Measurements from ENCODE around the gene ITIH5.

The ITIH5 gene

DNA sequence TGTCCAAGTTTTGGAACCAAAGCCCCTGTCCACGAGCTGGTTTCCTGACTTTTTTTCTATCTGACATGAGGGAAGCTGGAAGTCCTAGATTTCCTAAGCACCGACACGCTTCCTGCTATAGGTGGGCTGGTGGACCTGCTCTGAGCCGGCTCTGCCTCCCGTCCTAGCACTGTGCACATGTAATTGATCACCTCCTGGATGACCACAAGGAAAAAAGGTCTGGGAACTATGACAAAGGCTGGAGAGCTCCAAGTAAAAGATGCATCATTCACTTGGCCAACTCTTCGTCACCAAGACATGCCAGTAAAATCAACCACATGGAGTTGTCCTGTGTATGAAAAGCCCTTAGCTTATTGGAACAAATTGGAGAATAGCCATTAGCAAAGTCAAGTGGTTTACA is 104.8 kb downstream of the ITIH5 start:
- Histone ChIP-seq H3K9me2 (replicated peaks; ENCODE audit: insufficient read depth, low read length) (no peaks in the 10 kb centered on the region), H3K4me2 (ENCODE audit: low read depth, low read length) (no peak overlapping the region), H3K9ac (ENCODE audit: low read length) (no peak overlapping the region), H3K27me3 (replicated peaks; ENCODE audit: insufficient read depth, low read length) (no peaks in the 10 kb centered on the region), H4K20me1 (ENCODE audit: insufficient read depth, low read length) (no peaks in the 10 kb centered on the region), H3K27ac (ENCODE audit: low read length) (no peak overlapping the region), H3K4me3 (ENCODE audit: low read length) (no peak overlapping the region), H3K9me3 (replicated peaks; ENCODE audit: insufficient read depth, low read length) (no peaks in the 10 kb centered on the region), H3K36me3 (replicated peaks; ENCODE audit: insufficient read depth, low read length) (no peaks in the 10 kb centered on the region), H2AFZ (ENCODE audit: low read length) (no peak overlapping the region), H3K4me1 (ENCODE audit: low read length) (no peaks in the 10 kb centered on the region), H3K79me2 (ENCODE audit: low read length) (no peaks in the 10 kb centered on the region), H3F3A (ENCODE audit: insufficient read depth, low read length) (no peaks in the 10 kb centered on the region)
- no peak for DNase-seq
- TF ChIP-seq, protein P1, sequence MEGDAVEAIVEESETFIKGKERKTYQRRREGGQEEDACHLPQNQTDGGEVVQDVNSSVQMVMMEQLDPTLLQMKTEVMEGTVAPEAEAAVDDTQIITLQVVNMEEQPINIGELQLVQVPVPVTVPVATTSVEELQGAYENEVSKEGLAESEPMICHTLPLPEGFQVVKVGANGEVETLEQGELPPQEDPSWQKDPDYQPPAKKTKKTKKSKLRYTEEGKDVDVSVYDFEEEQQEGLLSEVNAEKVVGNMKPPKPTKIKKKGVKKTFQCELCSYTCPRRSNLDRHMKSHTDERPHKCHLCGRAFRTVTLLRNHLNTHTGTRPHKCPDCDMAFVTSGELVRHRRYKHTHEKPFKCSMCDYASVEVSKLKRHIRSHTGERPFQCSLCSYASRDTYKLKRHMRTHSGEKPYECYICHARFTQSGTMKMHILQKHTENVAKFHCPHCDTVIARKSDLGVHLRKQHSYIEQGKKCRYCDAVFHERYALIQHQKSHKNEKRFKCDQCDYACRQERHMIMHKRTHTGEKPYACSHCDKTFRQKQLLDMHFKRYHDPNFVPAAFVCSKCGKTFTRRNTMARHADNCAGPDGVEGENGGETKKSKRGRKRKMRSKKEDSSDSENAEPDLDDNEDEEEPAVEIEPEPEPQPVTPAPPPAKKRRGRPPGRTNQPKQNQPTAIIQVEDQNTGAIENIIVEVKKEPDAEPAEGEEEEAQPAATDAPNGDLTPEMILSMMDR (IDR thresholded peaks at IDR 0.05; ENCODE audit: low read length): no peak
- TF ChIP-seq EZH2 (optimal IDR thresholded peaks at IDR 0.05; ENCODE audit: low read depth, low read length) (no peak), EZH2phosphoT487 (IDR thresholded peaks at IDR 0.05; ENCODE audit: low read length) (no peak)

DNA sequence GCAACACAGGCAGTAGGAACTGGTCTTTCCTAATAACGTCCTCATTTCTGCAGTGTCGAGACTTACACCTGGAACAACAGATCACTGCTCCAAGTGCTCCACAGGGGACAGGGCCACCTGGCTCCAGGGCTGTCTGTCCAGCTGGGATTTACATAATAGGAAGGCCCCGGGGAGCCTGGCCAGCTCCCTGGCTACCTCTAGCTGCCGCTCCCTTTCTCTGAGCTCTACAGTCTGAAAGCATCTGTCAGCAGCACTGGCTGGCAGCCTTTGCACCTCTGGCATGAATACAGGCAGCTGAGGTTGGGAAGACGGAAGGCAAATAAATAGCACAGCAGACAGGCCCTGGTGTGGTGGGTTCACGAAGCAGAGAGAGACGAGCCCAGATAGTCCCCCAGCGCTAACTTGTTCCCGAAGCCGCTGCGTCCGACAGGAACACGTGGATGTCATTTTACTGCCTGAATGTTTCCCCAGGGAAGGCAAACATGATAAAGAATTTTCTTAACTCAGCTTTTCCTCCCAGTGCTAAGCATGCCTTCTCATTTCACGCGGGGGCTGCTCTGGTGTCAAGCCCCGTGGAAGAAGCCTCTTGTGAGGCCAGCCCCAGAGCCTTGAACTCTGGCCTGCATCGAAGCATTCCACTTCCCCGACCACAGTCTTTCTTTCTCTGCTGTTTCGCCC is 105.4 kb downstream of the ITIH5 start:
- Histone ChIP-seq H3K27ac (ENCODE audit: low read length) (no peak overlapping the region), H3K4me2 (ENCODE audit: low read depth, low read length) (no peak overlapping the region), H3K27me3 (replicated peaks; ENCODE audit: insufficient read depth, low read length) (no peaks in the 10 kb centered on the region), H3K4me3 (ENCODE audit: low read length) (no peak overlapping the region), H3K4me1 (ENCODE audit: low read length) (no peaks in the 10 kb centered on the region), H3K36me3 (replicated peaks; ENCODE audit: insufficient read depth, low read length) (no peaks in the 10 kb centered on the region), H3K9ac (ENCODE audit: low read length) (no peak overlapping the region), H4K20me1 (ENCODE audit: insufficient read depth, low read length) (no peaks in the 10 kb centered on the region), H3K9me2 (replicated peaks; ENCODE audit: insufficient read depth, low read length) (no peaks in the 10 kb centered on the region), H3K9me3 (replicated peaks; ENCODE audit: insufficient read depth, low read length) (no peaks in the 10 kb centered on the region), H2AFZ (ENCODE audit: low read length) (no peak overlapping the region), H3F3A (ENCODE audit: insufficient read depth, low read length) (no peaks in the 10 kb centered on the region), H3K79me2 (ENCODE audit: low read length) (no peaks in the 10 kb centered on the region)
- TF ChIP-seq EZH2phosphoT487 (IDR thresholded peaks at IDR 0.05; ENCODE audit: low read length) (no peak), EZH2 (optimal IDR thresholded peaks at IDR 0.05; ENCODE audit: low read depth, low read length) (no peak)
- TF ChIP-seq, protein P1 (IDR thresholded peaks at IDR 0.05; ENCODE audit: low read length): no peak
- DNase-seq: no peak

DNA sequence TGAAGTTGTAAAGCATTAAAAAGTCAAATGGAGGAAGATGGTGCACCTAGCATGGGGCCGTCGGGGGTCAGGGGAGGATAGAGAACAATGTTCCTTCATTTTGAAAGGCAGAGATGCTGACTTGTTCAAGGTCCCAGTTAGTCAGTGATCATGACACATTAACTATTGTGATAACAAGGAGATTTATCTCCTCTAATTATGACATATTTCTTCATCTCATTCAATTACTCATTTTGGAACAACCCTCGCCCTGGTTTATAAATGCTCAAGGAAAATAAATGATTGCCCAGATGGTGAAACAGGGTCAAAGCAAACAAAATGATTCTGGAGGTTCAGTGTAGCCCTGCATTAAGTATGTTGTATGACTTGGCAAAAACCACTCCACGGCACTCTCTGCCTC is 106.2 kb downstream of the ITIH5 start:
- no peak overlapping the region for H3K4me3 ChIP-seq (ENCODE audit: low read length)
- H3F3A ChIP-seq (ENCODE audit: insufficient read depth, low read length): no peaks in the 10 kb centered on the region
- TF ChIP-seq, protein P1 (IDR thresholded peaks at IDR 0.05; ENCODE audit: low read length): no peak
- no peaks in the 10 kb centered on the region for H4K20me1 ChIP-seq (ENCODE audit: insufficient read depth, low read length)
- H3K27me3 ChIP-seq (replicated peaks; ENCODE audit: insufficient read depth, low read length): no peaks in the 10 kb centered on the region
- H3K36me3 ChIP-seq (replicated peaks; ENCODE audit: insufficient read depth, low read length): no peaks in the 10 kb centered on the region
- no peak overlapping the region for H3K4me2 ChIP-seq (ENCODE audit: low read depth, low read length)
- no peak for DNase-seq
- H3K79me2 ChIP-seq (ENCODE audit: low read length): no peaks in the 10 kb centered on the region
- no peaks in the 10 kb centered on the region for H3K9me3 ChIP-seq (replicated peaks; ENCODE audit: insufficient read depth, low read length)
- H3K4me1 ChIP-seq (ENCODE audit: low read length): no peaks in the 10 kb centered on the region
- no peak overlapping the region for H3K9ac ChIP-seq (ENCODE audit: low read length)
- H2AFZ ChIP-seq (ENCODE audit: low read length): no peak overlapping the region
- H3K27ac ChIP-seq (ENCODE audit: low read length): no peak overlapping the region
- no peaks in the 10 kb centered on the region for H3K9me2 ChIP-seq (replicated peaks; ENCODE audit: insufficient read depth, low read length)

Measured in MM.1S (cell line).